K562 (cell line): Measurements from ENCODE around the gene POT1. TPM values are rescaled to one million over a fixed set of nuclear protein-coding genes. Genes with fewer than 3 reads are reported as not detected.

Source experiments
- ARID1B ChIP-seq: fragments of 450-650 bp; IDR thresholded peaks from 2 replicates; pipeline ENCODE4 v1.6.1; 2016; ENCODE audit warnings: antibody characterized with exemption, mild to moderate bottlenecking, inconsistent platforms
- ARID3A ChIP-seq: IDR thresholded peaks from 2 replicates; pipeline ENCODE4 v1.6.1; 2012; ENCODE audit warnings: low read depth, low read length, improper control_type of control experiment, borderline replicate concordance
- BHLHE40 ChIP-seq: IDR thresholded peaks from 2 replicates; pipeline ENCODE4 v1.6.1; 2011; ENCODE audit warnings: low read length, improper control_type of control experiment
- CTBP1 ChIP-seq: fragments of 450-650 bp; IDR thresholded peaks from 2 replicates; pipeline ENCODE4 v1.6.1; 2016; ENCODE audit warnings: borderline replicate concordance
- DPF2 ChIP-seq: fragments of 450-650 bp; IDR thresholded peaks from 2 replicates; pipeline ENCODE4 v1.6.1; 2016
- EGR1 ChIP-seq: fragments of 450-650 bp; conservative IDR thresholded peaks from 2 replicates; pipeline ENCODE4 v1.6.1; 2017; ENCODE audit warnings: mild to moderate bottlenecking
- EHMT2 ChIP-seq: fragments of 450-650 bp; IDR thresholded peaks from 2 replicates; pipeline ENCODE4 v1.6.1; 2018; ENCODE audit warnings: antibody characterized with exemption
- ELF4 ChIP-seq: fragments of 450-650 bp; formaldehyde crosslinking; IDR thresholded peaks from 2 replicates; pipeline ENCODE4 v1.4.0; 2022; ENCODE audit warnings: missing genetic modification characterization
- FOXA3 ChIP-seq, 2 experiments: fragments of 450-650 bp in 1 of 2; sonication (generic) in 1 of 2; formaldehyde crosslinking; IDR thresholded peaks in 1 of 2; conservative IDR thresholded peaks in 1 of 2; 2 replicates each; pipeline versions ENCODE4 v1.4.0 to v1.8.0; 2020 to 2022; ENCODE audit warnings: mild to moderate bottlenecking in 2 of 2, missing genetic modification reagents in 1 of 2
- GABPA ChIP-seq: fragments of 200-800 bp; sonication (Bioruptor generic); conservative IDR thresholded peaks from 2 replicates; pipeline ENCODE4 v1.6.1; 2016; ENCODE audit warnings: low read depth, missing genetic modification characterization, missing compliant biosample characterization
- KDM1A ChIP-seq, 2 experiments: fragments of 450-650 bp; IDR thresholded peaks; 2 replicates each; pipeline ENCODE4 v1.6.1; 2016; ENCODE audit warnings: mild to moderate bottlenecking in 2 of 2
- MCM3 ChIP-seq: fragments of 450-650 bp; IDR thresholded peaks from 2 replicates; pipeline ENCODE4 v1.6.1; 2016
- MEIS2 ChIP-seq: fragments of 450-650 bp; IDR thresholded peaks from 2 replicates; pipeline ENCODE4 v1.6.1; 2014; ENCODE audit warnings: mild to moderate bottlenecking; ENCODE audit not compliant: partially characterized antibody
- PKNOX1 ChIP-seq: fragments of 450-650 bp; IDR thresholded peaks from 2 replicates; pipeline ENCODE4 v1.6.1; 2016
- RAD21 ChIP-seq, 2 experiments: fragments of 250-450 bp in 1 of 2; fragments of 450-650 bp in 1 of 2; sonication (Bioruptor Pico) in 1 of 2; formaldehyde crosslinking in 1 of 2; IDR thresholded peaks in 1 of 2; conservative IDR thresholded peaks in 1 of 2; 2 replicates each; pipeline versions ENCODE4 v1.4.0 to v1.8.0; 2020 to 2022; ENCODE audit warnings: mild to moderate bottlenecking in 2 of 2, moderate library complexity in 1 of 2
- SMAD1 ChIP-seq: fragments of 150-350 bp; IDR thresholded peaks from 2 replicates; pipeline ENCODE4 v1.6.1; 2014; ENCODE audit warnings: low read length, low read depth; ENCODE audit not compliant: partially characterized antibody
- SMARCA4 ChIP-seq: fragments of 450-650 bp; IDR thresholded peaks from 2 replicates; pipeline ENCODE4 v1.6.1; 2016
- SMARCE1 ChIP-seq: fragments of 450-650 bp; IDR thresholded peaks from 2 replicates; pipeline ENCODE4 v1.7.1; 2016; ENCODE audit warnings: mild to moderate bottlenecking
- SOX6 ChIP-seq: fragments of 450-650 bp; IDR thresholded peaks from 2 replicates; pipeline ENCODE4 v1.6.1; 2014; ENCODE audit warnings: mild to moderate bottlenecking
- ZNF408 ChIP-seq: fragments of 250-450 bp; sonication (Bioruptor Pico); IDR thresholded peaks from 2 replicates; pipeline ENCODE4 v1.4.0; 2020; ENCODE audit warnings: low read depth, mild to moderate bottlenecking, moderate library complexity
- ZNF57 ChIP-seq: fragments of 450-650 bp; formaldehyde crosslinking; IDR thresholded peaks from 2 replicates; pipeline ENCODE4 v1.4.0; 2020; ENCODE audit warnings: mild to moderate bottlenecking, moderate library complexity
- ZNF699 ChIP-seq: fragments of 250-450 bp; sonication (Bioruptor Pico); IDR thresholded peaks from 2 replicates; pipeline ENCODE4 v1.8.0; 2021; ENCODE audit warnings: mild to moderate bottlenecking, moderate library complexity; ENCODE audit not compliant: insufficient replicate concordance
- polyA plus RNA-seq, 8 experiments: library from polyadenylated mRNA; depleted of rRNA in 4 of 8; stranded (reverse) in 5 of 8; unstranded in 3 of 8; fragments of >200 nt; fragmentation: Nextera tagmentation in 2 of 8; fragmentation: Illumina TruSeq in 1 of 8; extraction: Ambion mirVana in 2 of 8; extraction: Trizol in 1 of 8; gene quantifications; 2 replicates each; pipeline versions ENCODE4 v1.2.1 to v1.2.3, GENCODE V29; 2011 to 2014; ENCODE audit warnings: inconsistent platforms in 1 of 8, missing spikeins in 1 of 8
- total RNA-seq, 7 experiments: library from RNA; depleted of rRNA in 6 of 7; stranded (reverse); fragments of >200 nt in 6 of 7; fragmentation: Illumina TruSeq in 2 of 7; extraction: Trizol in 2 of 7; gene quantifications; 2 replicates each; pipeline versions ENCODE4 v1.2.1 to v1.2.3, GENCODE V29; 2011 to 2021; ENCODE audit warnings: low replicate concordance in 1 of 7
- TF ChIP-seq, protein P1 (sequence below): fragments of 450-650 bp; formaldehyde crosslinking; IDR thresholded peaks from 2 replicates; pipeline ENCODE4 v1.4.0; 2022; ENCODE audit warnings: missing genetic modification characterization
- TF ChIP-seq, protein P2 (sequence below): fragments of 450-650 bp; formaldehyde crosslinking; conservative IDR thresholded peaks from 2 replicates; pipeline ENCODE4 v1.4.0; 2022; ENCODE audit warnings: mild to moderate bottlenecking, missing genetic modification characterization

Gene POT1
- total and polyA plus RNA-seq, 9 of the 15 experiments (the other 6 are each of a cell fraction or from before 2014, with no cell fraction given): 37.9 to 140 (median 63.6) TPM

DNA sequence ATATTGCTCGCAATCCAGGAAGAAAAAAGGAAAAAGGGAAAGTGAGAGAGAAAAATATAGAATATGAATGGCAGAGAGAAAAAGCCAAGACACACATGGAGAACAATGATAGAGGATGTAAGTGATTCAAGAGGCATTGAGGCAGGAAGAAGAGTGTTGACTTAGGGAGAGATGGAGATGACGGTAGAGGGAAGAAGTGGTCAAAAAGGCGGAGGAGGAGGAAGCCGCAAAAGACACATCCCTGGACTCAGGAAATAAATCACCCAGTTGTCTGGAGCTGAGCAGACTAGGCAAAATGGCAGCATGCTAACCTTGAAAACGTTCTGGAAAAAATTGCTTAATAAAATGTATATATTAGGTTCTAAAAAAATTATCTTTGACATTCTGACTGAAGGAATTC, 146.4 kb downstream of the POT1 start (continued):
- TF ChIP-seq, protein P1, sequence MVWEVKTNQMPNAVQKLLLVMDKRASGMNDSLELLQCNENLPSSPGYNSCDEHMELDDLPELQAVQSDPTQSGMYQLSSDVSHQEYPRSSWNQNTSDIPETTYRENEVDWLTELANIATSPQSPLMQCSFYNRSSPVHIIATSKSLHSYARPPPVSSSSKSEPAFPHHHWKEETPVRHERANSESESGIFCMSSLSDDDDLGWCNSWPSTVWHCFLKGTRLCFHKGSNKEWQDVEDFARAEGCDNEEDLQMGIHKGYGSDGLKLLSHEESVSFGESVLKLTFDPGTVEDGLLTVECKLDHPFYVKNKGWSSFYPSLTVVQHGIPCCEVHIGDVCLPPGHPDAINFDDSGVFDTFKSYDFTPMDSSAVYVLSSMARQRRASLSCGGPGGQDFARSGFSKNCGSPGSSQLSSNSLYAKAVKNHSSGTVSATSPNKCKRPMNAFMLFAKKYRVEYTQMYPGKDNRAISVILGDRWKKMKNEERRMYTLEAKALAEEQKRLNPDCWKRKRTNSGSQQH (CRISPR knock-in tag): 0 out of 2 replicates have a peak, but pooled peaks have one; percentile 28
- TF ChIP-seq CTBP1 (peak; percentile 81; the same call in 1 of the 2 replicates), ZNF699 (no peak), GABPA (tag) (0 out of 2 replicates have a peak, but pooled peaks have one; percentile 20), ZNF57 (CRISPR knock-in tag) (no peak), ZNF408 (no peak), DPF2 (0 out of 2 replicates have a peak, but pooled peaks have one; percentile 41), SMAD1 (no peak), SMARCA4 (0 out of 2 replicates have a peak, but pooled peaks have one; percentile 22), ARID1B (peak; percentile 74), SMARCE1 (peak; percentile 74; the same call in 1 of the 2 replicates), SOX6 (0 out of 2 replicates have a peak, but pooled peaks have one; percentile 18), EGR1 (peak; percentile 29; the same call in 1 of the 2 replicates), ARID3A (no peak), MCM3 (0 out of 2 replicates have a peak, but pooled peaks have one; percentile 42), EHMT2 (peak; percentile 57; the same call in 1 of the 2 replicates), BHLHE40 (no peak), MEIS2 (peak; percentile 92), FOXA3 (CRISPR knock-in tag; conservative IDR thresholded peaks at IDR 0.05 in 1 of 2, IDR thresholded peaks at IDR 0.05 in 1 of 2) (peak in 1 of 2 experiments; percentile 86; a peak in 2 of 4 replicates), ELF4 (0 out of 2 replicates have a peak, but pooled peaks have one; percentile 72), PKNOX1 (peak; percentile 81), RAD21 (CRISPR knock-in tag; conservative IDR thresholded peaks at IDR 0.05 in 1 of 2, IDR thresholded peaks at IDR 0.05 in 1 of 2) (0 out of 4 replicates have a peak, but pooled peaks of 1 of the 2 experiments have one; percentile 10), KDM1A (IDR thresholded peaks at IDR 0.05) (peak in 1 of 2 experiments; percentile 54; a peak in 1 of 4 replicates)
- TF ChIP-seq, protein P2, sequence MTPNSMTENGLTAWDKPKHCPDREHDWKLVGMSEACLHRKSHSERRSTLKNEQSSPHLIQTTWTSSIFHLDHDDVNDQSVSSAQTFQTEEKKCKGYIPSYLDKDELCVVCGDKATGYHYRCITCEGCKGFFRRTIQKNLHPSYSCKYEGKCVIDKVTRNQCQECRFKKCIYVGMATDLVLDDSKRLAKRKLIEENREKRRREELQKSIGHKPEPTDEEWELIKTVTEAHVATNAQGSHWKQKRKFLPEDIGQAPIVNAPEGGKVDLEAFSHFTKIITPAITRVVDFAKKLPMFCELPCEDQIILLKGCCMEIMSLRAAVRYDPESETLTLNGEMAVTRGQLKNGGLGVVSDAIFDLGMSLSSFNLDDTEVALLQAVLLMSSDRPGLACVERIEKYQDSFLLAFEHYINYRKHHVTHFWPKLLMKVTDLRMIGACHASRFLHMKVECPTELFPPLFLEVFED (CRISPR knock-in tag): peak; percentile 78
- TF ChIP-seq, all 486 proteins: peak for 25
